T-helper 17 cell (primary cell): ENCODE data around the gene FRMD4B. TPM values are rescaled to one million over a fixed set of nuclear protein-coding genes. Genes with fewer than 3 reads are reported as not detected.
"Not testable (repeated sequence)": the region's sequence is repeated elsewhere in the genome, so short reads cannot be mapped to it uniquely, and the experiment has no call there.

ENCODE experiments used
- ATAC-seq: fragments of 150-1000 bp; cut with Tn5 transposase; 2 replicates; pipeline ENCODE4 v1.10.0; 2021; ENCODE audit warnings: mild to moderate bottlenecking, moderate library complexity
- DNase-seq, 3 donors: peaks; one replicate each; pipeline versions ENCODE4 v3.0.0 to v3.0.0-alpha.2; 2020 to 2021
- H3K9me3 ChIP-seq: one replicate; pipeline ENCODE4 v1.7.0; 2013; ENCODE audit warnings: low read length, mild to moderate bottlenecking; ENCODE audit not compliant: control insufficient read depth, poor library complexity, severe bottlenecking
- H3K27ac Mint-ChIP-seq: one replicate; pipeline ENCODE4 v1.8.0; 2022; ENCODE audit warnings: mild to moderate bottlenecking, moderate library complexity, mixed read lengths
- H3K27me3 Mint-ChIP-seq: one replicate; pipeline ENCODE4 v1.8.0; 2022; ENCODE audit warnings: mixed read lengths
- H3K36me3 Mint-ChIP-seq: one replicate; pipeline ENCODE4 v1.8.0; 2022; ENCODE audit warnings: low read depth, mixed read lengths
- H3K4me1 Mint-ChIP-seq: one replicate; pipeline ENCODE4 v1.8.0; 2022; ENCODE audit warnings: mild to moderate bottlenecking, mixed read lengths
- H3K4me3 Mint-ChIP-seq: one replicate; pipeline ENCODE4 v1.8.0; 2022; ENCODE audit warnings: mild to moderate bottlenecking, moderate library complexity, mixed read lengths
- total RNA-seq, 4 donors: library from RNA in 2 of 4; stranded (reverse) in 2 of 4; gene quantifications; one replicate each; pipeline ENCODE4 v1.2.3 and lab custom pipeline; 2022 to 2026

Gene FRMD4B
- total RNA-seq, 2 donors from 2014 or later, result 25.6 to 36.6 TPM

DNA sequence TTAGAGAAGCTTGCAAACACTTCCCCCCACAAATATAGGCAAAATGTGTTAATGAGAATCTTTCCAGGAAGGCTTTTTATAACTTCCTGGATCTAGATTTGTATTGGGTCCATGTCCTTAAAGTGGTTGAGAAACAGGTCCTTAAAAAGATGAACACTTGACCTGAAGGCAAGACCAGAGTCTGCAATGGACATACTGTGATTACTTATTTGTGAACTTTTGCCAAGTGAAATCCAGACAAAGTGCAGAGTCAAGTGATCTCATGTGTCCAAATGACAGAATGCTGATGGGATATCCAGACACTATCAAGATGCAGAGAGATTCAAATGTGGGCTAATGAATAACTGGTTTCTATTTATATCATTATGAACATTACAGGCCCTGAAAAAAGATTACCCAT lies 43.8 kb downstream of the FRMD4B start:
- H3K4me1 Mint-ChIP-seq, result peaks cover 3% of the 10 kb centered on the region
- peaks cover 12% of the 10 kb centered on the region for H3K27me3 Mint-ChIP-seq
- ATAC-seq, result no peak
- H3K9me3 ChIP-seq, result no peaks in the 10 kb centered on the region
- H3K4me3 Mint-ChIP-seq, result no peak overlapping the region
- no peak overlapping the region for H3K27ac Mint-ChIP-seq
- no peak for DNase-seq
- H3K36me3 Mint-ChIP-seq, result no peaks in the 10 kb centered on the region

DNA sequence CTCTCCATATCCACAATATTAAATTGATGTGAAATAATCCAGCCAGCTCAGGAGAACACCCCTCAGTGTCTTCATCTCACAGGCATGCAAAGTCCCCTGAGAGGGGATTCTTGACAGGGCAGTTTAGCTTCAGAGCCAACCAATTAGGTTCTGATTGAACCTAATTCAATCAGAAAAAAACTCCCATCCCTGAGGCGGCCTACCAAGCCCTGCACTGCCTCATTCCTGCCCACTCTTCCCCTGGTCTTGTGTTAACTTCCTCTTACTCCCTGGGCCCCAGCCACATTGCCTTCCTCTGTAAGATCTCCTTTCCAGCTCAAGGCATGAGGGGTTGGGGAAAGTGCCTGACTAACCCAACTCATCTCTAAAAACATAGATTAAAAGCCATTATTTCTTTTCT lies 46.1 kb downstream of the FRMD4B start:
- Mint-ChIP-seq H3K4me3 (no peak overlapping the region), H3K36me3 (peaks cover 2% of the 10 kb centered on the region), H3K27ac (no peak overlapping the region), H3K27me3 (peaks cover 20% of the 10 kb centered on the region), H3K4me1 (peaks cover 3% of the 10 kb centered on the region)
- ATAC-seq, result no peak
- DNase-seq, result no peak
- H3K9me3 ChIP-seq, result no peaks in the 10 kb centered on the region

DNA sequence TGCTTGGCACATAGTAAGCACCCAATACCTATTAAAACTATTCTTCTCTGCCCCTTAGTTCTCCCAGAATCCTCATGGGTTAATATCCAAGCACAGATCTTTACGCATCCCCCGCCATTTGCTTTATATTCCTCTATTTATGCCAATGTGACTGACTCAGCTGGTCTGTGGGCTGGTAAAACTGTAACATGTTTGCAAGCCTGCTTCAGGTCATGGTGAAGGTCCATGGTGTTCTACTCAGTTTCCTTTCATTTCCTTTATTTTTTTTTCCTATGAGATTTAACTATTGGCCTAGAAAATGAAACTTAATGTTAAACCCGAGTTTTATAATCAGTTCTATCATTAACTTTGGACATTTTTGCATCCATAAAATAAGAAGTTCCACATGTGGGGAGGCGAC lies 47.0 kb downstream of the FRMD4B start:
- Mint-ChIP-seq H3K4me1 (peaks cover 5% of the 10 kb centered on the region), H3K36me3 (peaks cover 2% of the 10 kb centered on the region), H3K27ac (no peak overlapping the region), H3K27me3 (peaks cover 16% of the 10 kb centered on the region), H3K4me3 (no peak overlapping the region)
- ATAC-seq (no peak), DNase-seq (no peak)
- no peaks in the 10 kb centered on the region for H3K9me3 ChIP-seq

DNA sequence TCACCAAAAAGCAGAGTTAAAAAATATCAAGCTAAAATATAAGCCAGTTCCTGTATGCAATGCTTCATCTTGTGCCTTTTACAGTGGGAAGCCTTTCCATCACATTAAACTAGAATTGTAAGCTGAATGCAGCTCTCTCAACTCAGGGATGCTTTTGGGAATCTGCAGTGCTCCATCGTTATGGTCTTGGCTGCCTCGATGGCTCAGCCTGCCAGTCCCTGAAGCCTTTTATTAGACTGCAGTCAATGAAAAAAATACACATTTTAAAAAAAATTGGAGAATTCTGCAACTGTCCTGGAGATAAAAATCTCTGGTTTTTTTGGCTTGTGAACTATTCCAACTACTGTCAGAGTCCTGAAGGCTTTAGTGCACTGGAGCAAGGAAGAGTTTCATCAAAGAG lies 53.0 kb downstream of the FRMD4B start:
- no peak for DNase-seq
- Mint-ChIP-seq H3K36me3 (peaks cover 2% of the 10 kb centered on the region), H3K27ac (no peak overlapping the region), H3K4me3 (no peak overlapping the region), H3K27me3 (peaks cover 19% of the 10 kb centered on the region), H3K4me1 (peaks cover 5% of the 10 kb centered on the region)
- no peak for ATAC-seq
- H3K9me3 ChIP-seq, result no peaks in the 10 kb centered on the region

DNA sequence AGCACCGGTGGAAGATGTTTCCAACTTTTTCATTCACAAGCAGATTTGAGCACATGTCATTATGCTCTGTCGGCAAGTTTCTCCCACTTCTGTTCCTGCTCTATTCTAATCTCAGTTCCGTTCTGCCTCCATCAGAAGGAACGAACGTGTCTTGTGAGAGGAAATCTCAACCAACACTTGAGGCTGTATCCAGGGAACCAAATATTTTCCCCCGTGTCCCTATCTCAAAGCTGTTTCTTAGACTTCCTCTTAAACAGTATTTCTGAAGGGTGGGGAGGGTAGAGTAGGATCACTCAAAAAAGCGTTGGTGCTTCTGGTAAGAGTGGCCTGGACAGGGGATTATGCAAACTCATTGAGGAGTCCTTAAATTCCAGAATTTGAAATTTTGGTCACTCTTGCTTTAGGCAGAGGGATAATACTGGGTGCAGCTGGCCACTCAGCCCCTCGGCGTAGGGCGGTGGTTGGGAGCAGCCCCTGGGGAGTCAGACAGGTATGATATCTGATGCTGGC lies 54.9 kb downstream of the FRMD4B start:
- DNase-seq, result no peak

DNA sequence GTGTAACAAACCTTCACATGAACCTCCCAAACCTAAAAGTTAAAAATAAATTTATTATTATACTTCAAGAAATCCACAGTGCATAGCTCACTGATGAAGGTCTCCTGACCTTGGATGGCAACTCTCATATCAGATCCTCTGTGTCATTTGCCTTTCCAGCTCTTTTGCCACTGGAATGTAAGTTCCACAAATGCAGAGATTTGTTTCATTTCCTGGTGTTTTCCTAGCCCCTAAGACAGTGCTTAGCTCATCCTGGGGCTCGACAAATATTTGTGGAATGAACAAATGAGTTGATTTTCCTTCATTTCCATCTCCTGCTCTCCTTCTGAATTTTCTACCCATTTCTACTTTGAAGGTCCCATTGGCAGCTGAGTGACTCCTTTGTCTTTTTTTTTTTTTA lies 56.0 kb downstream of the FRMD4B start:
- ATAC-seq, result no peak
- no peaks in the 10 kb centered on the region for H3K9me3 ChIP-seq
- Mint-ChIP-seq H3K4me3 (no peak overlapping the region), H3K36me3 (no peaks in the 10 kb centered on the region), H3K27ac (no peak overlapping the region), H3K27me3 (peaks cover 9% of the 10 kb centered on the region), H3K4me1 (peaks cover 13% of the 10 kb centered on the region)
- DNase-seq, result no peak

More for the DNA sequence above, 54.9 kb downstream of the FRMD4B start:
- Mint-ChIP-seq H3K27me3 (peaks cover 14% of the 10 kb centered on the region), H3K4me3 (no peak overlapping the region), H3K4me1 (peaks cover 13% of the 10 kb centered on the region), H3K36me3 (peaks cover 1% of the 10 kb centered on the region), H3K27ac (no peak overlapping the region)
- ATAC-seq, result no peak
- no peaks in the 10 kb centered on the region for H3K9me3 ChIP-seq

DNA sequence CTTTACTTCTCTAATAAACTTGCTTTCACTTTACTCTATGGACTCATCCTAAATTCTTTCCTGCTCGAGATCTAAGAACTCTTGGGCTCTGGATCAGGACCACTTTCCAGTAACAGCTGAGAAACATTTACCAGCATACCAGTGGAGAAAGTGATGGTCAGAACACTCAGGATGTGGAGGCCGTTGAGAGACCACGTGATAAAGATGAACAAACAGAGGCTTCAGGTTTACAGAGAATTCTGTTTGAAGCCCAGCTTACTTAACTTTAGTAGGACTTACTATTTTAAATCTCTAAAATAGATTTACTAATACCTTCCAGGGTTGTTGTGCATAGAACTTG lies 57.0 kb downstream of the FRMD4B start:
- Mint-ChIP-seq H3K27me3 (peaks cover 4% of the 10 kb centered on the region), H3K4me3 (no peak overlapping the region), H3K36me3 (no peaks in the 10 kb centered on the region), H3K27ac (no peak overlapping the region), H3K4me1 (peaks cover 14% of the 10 kb centered on the region)
- DNase-seq (no peak), ATAC-seq (no peak)
- no peaks in the 10 kb centered on the region for H3K9me3 ChIP-seq

DNA sequence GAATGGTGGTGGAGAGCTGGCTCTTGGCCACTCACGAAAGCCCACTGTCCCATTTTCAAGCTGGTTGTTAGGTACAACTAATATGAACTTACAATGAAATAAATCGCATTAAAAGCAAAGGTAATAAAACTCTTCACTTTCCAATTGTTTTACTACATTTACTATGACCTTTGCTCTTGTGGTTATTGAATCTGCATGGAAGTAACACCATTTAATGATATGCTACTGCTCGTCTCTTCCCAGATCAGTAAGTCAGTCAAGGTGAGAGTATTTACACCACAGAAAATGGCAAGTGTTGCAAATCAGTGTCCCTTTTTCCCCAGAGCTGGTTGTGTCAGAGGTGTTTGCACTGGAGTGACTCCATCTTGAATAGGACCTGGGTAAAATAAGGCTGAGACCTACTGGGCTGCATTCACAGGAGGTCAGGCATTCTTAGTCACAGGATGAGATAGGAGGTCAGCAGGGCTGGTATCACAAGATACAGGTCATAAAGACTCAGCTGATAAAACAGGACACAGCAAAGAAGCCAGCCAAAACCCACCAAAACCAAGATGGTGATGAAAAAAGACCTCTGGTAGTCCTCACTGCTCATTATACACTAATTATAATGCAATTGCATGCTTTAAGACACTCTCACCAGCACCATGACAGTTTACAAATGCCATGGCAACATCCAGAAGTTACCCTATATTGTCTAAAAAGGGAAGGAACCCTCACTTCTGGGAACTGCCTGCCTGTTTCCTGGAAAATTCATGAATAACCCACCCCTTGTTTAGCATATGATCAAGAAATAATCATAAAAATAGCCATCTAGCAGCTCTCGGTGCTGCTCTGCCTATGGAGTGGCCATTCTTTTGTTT lies 57.6 kb downstream of the FRMD4B start:
- no peak for DNase-seq
- no peak for ATAC-seq
- Mint-ChIP-seq H3K4me3 (no peak overlapping the region), H3K36me3 (no peaks in the 10 kb centered on the region), H3K27ac (peak overlapping the region; percentile 86), H3K4me1 (peaks cover 14% of the 10 kb centered on the region), H3K27me3 (peaks cover 4% of the 10 kb centered on the region)
- H3K9me3 ChIP-seq, result no peaks in the 10 kb centered on the region

DNA sequence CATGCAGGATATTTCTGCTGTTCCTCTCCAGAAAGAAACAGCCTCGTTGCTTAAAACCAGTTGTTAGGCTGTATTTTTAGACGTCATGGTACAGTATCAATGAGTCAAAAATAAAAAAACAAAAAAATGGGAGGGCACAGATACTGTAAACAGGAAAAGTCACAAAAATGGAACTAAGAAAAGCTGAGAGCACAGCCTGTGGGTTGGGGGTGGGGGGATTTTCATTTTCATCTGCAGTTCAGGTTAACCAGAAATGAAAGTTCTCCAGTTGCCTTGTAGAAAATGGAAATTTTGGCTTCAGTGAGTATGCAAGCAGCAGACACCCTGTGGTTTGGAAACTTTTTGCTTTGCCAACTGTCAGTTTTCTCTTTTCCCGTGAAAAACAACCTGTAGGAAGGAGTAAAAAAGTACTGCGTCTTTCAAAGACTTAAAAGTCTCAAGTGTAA lies 59.0 kb downstream of the FRMD4B start:
- peak; percentile 86 for ATAC-seq
- no peak for DNase-seq
- Mint-ChIP-seq H3K27me3 (no peaks in the 10 kb centered on the region), H3K4me3 (peak overlapping the region; percentile 78), H3K36me3 (peaks cover 2% of the 10 kb centered on the region), H3K4me1 (peaks cover 14% of the 10 kb centered on the region), H3K27ac (peak overlapping the region; percentile 86)
- no peaks in the 10 kb centered on the region for H3K9me3 ChIP-seq

DNA sequence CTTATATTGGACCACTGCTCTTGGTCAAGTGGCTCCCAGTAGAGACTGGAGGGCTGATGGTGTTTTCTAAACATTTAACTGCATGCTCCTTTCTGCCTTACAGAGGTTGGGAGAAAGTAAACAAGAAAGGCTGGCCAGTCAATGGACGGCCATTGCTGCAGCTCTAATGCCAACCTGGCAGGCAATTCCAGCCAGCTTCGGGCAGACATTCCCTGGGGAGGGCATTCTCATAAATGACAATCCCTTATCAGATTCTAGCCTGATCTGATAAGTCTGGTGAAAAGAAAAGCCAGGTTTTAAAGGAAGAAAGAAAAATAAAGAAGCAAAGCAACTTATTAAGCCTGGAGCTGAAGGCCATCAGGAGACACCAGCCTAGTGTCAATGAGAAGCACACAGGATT lies 60.7 kb downstream of the FRMD4B start:
- H3K9me3 ChIP-seq, result no peaks in the 10 kb centered on the region
- no peaks in the 10 kb centered on the region for H3K27me3 Mint-ChIP-seq
- no peak for ATAC-seq
- no peak overlapping the region for H3K4me3 Mint-ChIP-seq
- peak overlapping the region; percentile 79 for H3K27ac Mint-ChIP-seq
- H3K4me1 Mint-ChIP-seq, result peaks cover 14% of the 10 kb centered on the region
- peaks cover 2% of the 10 kb centered on the region for H3K36me3 Mint-ChIP-seq
- DNase-seq, result no peak

DNA sequence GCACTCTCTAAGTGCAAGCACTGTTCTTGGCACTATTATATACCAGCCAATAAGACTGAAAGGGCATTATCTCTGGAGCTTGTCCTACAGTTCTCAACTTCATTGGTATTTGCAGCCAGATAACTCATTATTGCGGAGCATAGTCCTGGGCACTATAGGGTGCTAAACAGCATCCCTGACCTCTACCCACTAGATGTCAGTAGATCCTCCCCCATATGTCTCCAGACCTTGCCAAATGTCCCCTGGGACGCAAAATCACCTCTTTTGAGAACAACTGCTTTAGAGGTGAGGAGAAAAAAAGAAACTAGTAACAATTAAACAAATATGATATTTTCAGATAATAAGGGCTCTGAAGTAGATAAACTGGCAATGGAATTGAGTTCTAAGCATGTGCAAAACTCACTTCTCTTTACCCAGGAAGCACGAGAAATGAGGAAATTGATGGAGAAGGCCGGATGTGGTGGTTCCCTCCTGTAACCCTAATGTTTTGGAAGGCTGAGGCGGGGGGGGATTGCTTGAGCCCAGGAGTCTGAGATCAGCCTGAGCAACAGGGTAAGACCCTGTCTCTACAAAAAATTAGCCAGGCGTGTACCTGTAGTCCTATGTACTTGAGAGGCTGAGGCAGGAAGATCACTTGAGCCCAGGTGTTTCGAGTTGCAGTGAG lies 61.4 kb downstream of the FRMD4B start:
- H3K9me3 ChIP-seq, result no peaks in the 10 kb centered on the region
- ATAC-seq, result no peak
- no peak for DNase-seq
- Mint-ChIP-seq H3K27me3 (no peaks in the 10 kb centered on the region), H3K4me1 (peaks cover 14% of the 10 kb centered on the region), H3K36me3 (peaks cover 2% of the 10 kb centered on the region), H3K4me3 (no peak overlapping the region), H3K27ac (peak overlapping the region; percentile 79)

DNA sequence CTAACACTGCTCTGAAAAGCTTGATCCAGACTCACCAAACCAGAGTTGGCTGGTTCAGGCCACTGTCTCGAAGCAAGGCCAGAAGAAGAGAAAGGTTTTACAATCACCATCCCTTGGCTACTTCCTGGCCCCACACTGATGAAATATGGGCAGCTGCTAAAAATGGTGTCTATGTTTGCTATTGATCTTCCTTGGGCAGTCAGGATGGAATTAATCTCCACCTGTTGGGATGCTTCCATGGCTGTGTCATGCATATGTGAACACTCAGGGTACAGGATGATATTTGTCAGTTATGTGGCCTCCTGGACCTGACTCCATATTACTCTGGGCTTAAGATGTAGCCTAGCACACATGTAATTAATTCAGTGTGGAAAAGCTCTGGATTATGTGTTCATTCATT lies 61.9 kb downstream of the FRMD4B start:
- no peak overlapping the region for H3K27ac Mint-ChIP-seq
- no peak for ATAC-seq
- no peaks in the 10 kb centered on the region for H3K9me3 ChIP-seq
- H3K4me3 Mint-ChIP-seq, result no peak overlapping the region
- peaks cover 2% of the 10 kb centered on the region for H3K36me3 Mint-ChIP-seq
- no peak for DNase-seq
- no peaks in the 10 kb centered on the region for H3K27me3 Mint-ChIP-seq
- peaks cover 14% of the 10 kb centered on the region for H3K4me1 Mint-ChIP-seq

DNA sequence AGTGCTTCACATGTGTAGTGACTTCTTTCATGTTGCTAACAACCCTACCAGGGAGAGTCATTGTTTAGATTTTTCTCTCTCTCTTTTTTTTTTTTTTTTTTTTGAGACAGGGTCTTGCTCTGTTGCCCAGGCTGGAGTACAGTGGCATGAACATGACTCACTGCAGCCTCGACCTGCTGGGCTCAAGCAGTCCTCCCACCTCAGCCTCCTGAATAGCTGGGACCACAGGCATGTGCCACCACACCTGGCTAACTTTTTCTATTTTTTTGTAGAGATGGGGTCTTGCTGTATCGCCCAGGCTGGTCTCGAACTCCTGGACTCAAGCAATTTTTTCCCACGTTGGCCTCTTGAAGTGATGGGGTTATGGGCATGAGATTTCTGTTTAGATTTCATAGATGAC lies 63.4 kb downstream of the FRMD4B start:
- not testable (repeated sequence) for H3K4me3 Mint-ChIP-seq, DNase-seq, H3K27ac Mint-ChIP-seq, ATAC-seq, H3K27me3 Mint-ChIP-seq, H3K36me3 Mint-ChIP-seq, H3K9me3 ChIP-seq
- peaks cover 11% of the 10 kb centered on the region for H3K4me1 Mint-ChIP-seq
